ENCODE data around the gene OPCML.

OPCML gene

GRCh38 chr11:133331031-133331430 lies 201.3 kb downstream of the OPCML start:
- H3K9ac ChIP-seq (ENCODE audit: low read length), result no peak overlapping the region
- H3K36me3 ChIP-seq (ENCODE audit: control insufficient read depth, insufficient read depth, low read length), result no peaks in the 10 kb centered on the region
- H3K27me3 ChIP-seq (ENCODE audit: control insufficient read depth, insufficient read depth, low read length), result no peaks in the 10 kb centered on the region
- no peak overlapping the region for H3K27ac ChIP-seq (ENCODE audit: low read depth, low read length)
- H3K4me3 ChIP-seq (ENCODE audit: low read depth, low read length), result no peak overlapping the region
- H3K9me3 ChIP-seq (ENCODE audit: control insufficient read depth, insufficient read depth, low read depth, low read length), result no peaks in the 10 kb centered on the region
- H3K4me1 ChIP-seq (ENCODE audit: control insufficient read depth, insufficient read depth, low read length), result no peaks in the 10 kb centered on the region; the same call in 1 of the 2 replicates

DNA sequence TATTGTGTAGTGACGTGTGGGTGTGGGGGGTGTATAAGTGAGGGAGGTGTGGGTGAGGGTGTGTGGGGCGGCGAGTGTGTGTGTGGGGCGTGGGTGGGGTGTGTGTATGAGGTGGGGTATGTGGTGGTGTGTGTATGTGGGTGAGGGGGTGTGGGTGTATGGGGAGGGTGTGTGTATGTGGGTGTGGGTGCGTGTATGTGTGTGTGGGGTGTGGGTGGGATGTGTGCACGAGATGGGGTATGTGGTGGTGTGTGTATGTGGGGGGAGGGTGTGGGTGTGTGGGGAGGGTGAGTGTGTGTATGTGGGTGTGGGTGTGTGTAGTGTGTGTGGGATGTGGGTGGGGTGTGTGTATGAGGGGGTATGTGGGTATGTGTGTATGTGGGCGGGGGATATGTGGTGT lies 205.5 kb downstream of the OPCML start:
- no peak overlapping the region for H3K27ac ChIP-seq (ENCODE audit: low read depth, low read length)
- no peaks in the 10 kb centered on the region for H3K9me3 ChIP-seq (ENCODE audit: control insufficient read depth, insufficient read depth, low read depth, low read length)
- H3K36me3 ChIP-seq (ENCODE audit: control insufficient read depth, insufficient read depth, low read length), result no peaks in the 10 kb centered on the region
- no peak overlapping the region for H3K4me3 ChIP-seq (ENCODE audit: low read depth, low read length)
- H3K27me3 ChIP-seq (ENCODE audit: control insufficient read depth, insufficient read depth, low read length), result no peaks in the 10 kb centered on the region
- H3K4me1 ChIP-seq (ENCODE audit: control insufficient read depth, insufficient read depth, low read length), result peaks cover 5% of the 10 kb centered on the region; the same call in 1 of the 2 replicates
- H3K9ac ChIP-seq (ENCODE audit: low read length), result no peak overlapping the region

GRCh38 chr11:133326332-133326731 lies 206.0 kb downstream of the OPCML start:
- no peaks in the 10 kb centered on the region for H3K27me3 ChIP-seq (ENCODE audit: control insufficient read depth, insufficient read depth, low read length)
- no peak overlapping the region for H3K27ac ChIP-seq (ENCODE audit: low read depth, low read length)
- no peak overlapping the region for H3K9ac ChIP-seq (ENCODE audit: low read length)
- H3K4me3 ChIP-seq (ENCODE audit: low read depth, low read length), result no peak overlapping the region
- no peaks in the 10 kb centered on the region for H3K9me3 ChIP-seq (ENCODE audit: control insufficient read depth, insufficient read depth, low read depth, low read length)
- H3K4me1 ChIP-seq (ENCODE audit: control insufficient read depth, insufficient read depth, low read length), result peaks cover 5% of the 10 kb centered on the region; the same call in 1 of the 2 replicates
- H3K36me3 ChIP-seq (ENCODE audit: control insufficient read depth, insufficient read depth, low read length), result no peaks in the 10 kb centered on the region

- Histone ChIP-seq H3K4me3 (ENCODE audit: low read depth, low read length) (no peak overlapping the region), H3K4me1 (ENCODE audit: control insufficient read depth, insufficient read depth, low read length) (peaks cover 5% of the 10 kb centered on the region; the same call in 1 of the 2 replicates), H3K27ac (ENCODE audit: low read depth, low read length) (no peak overlapping the region), H3K27me3 (ENCODE audit: control insufficient read depth, insufficient read depth, low read length) (no peaks in the 10 kb centered on the region), H3K9ac (ENCODE audit: low read length) (no peak overlapping the region), H3K36me3 (ENCODE audit: control insufficient read depth, insufficient read depth, low read length) (no peaks in the 10 kb centered on the region), H3K9me3 (ENCODE audit: control insufficient read depth, insufficient read depth, low read depth, low read length) (no peaks in the 10 kb centered on the region)
These were observed 206.6 kb downstream of the OPCML start for GRCh38 chr11:133325711-133326110.

- no peaks in the 10 kb centered on the region for H3K27me3 ChIP-seq (ENCODE audit: control insufficient read depth, insufficient read depth, low read length)
- H3K9ac ChIP-seq (ENCODE audit: low read length), result no peak overlapping the region
- no peaks in the 10 kb centered on the region for H3K9me3 ChIP-seq (ENCODE audit: control insufficient read depth, insufficient read depth, low read depth, low read length)
- H3K4me1 ChIP-seq (ENCODE audit: control insufficient read depth, insufficient read depth, low read length), result peaks cover 8% of the 10 kb centered on the region
- no peak overlapping the region for H3K27ac ChIP-seq (ENCODE audit: low read depth, low read length)
- no peak overlapping the region for H3K4me3 ChIP-seq (ENCODE audit: low read depth, low read length)
- no peaks in the 10 kb centered on the region for H3K36me3 ChIP-seq (ENCODE audit: control insufficient read depth, insufficient read depth, low read length)
These were observed 208.9 kb downstream of the OPCML start for GRCh38 chr11:133323354-133323753.

DNA sequence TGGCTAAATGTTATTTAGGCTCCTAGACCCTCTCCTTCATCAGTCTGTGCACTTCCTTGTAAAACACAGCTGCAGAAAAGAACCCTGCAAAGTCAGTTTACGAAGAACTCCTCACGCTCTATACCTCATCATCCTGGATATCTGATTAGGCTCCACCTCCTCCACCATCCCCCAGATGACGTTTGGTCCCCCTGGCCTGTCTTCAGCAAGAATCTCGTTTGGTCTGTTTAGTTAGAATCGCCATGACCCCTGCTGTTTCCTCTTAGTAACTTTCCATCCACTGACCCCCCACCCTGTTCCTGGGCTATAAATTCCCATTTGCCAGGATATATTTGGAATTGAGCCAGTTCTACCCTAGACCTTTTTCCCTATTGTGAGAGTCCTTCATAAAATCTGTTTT lies 214.1 kb downstream of the OPCML start:
- Histone ChIP-seq H3K4me1 (ENCODE audit: control insufficient read depth, insufficient read depth, low read length) (peaks cover 9% of the 10 kb centered on the region), H3K36me3 (ENCODE audit: control insufficient read depth, insufficient read depth, low read length) (no peaks in the 10 kb centered on the region), H3K27ac (ENCODE audit: low read depth, low read length) (no peak overlapping the region), H3K9me3 (ENCODE audit: control insufficient read depth, insufficient read depth, low read depth, low read length) (no peaks in the 10 kb centered on the region), H3K27me3 (ENCODE audit: control insufficient read depth, insufficient read depth, low read length) (no peaks in the 10 kb centered on the region), H3K9ac (ENCODE audit: low read length) (no peak overlapping the region), H3K4me3 (ENCODE audit: low read depth, low read length) (no peak overlapping the region)

GRCh38 chr11:133311230-133311629 lies 221.1 kb downstream of the OPCML start:
- no peaks in the 10 kb centered on the region for H3K36me3 ChIP-seq (ENCODE audit: control insufficient read depth, insufficient read depth, low read length)
- H3K27me3 ChIP-seq (ENCODE audit: control insufficient read depth, insufficient read depth, low read length), result no peaks in the 10 kb centered on the region
- H3K9ac ChIP-seq (ENCODE audit: low read length), result no peak overlapping the region
- no peak overlapping the region for H3K27ac ChIP-seq (ENCODE audit: low read depth, low read length)
- H3K9me3 ChIP-seq (ENCODE audit: control insufficient read depth, insufficient read depth, low read depth, low read length), result 0 out of 2 replicates have a peak, but pooled peaks cover 3% of the 10 kb centered on the region
- H3K4me1 ChIP-seq (ENCODE audit: control insufficient read depth, insufficient read depth, low read length), result no peaks in the 10 kb centered on the region
- H3K4me3 ChIP-seq (ENCODE audit: low read depth, low read length), result no peak overlapping the region

DNA sequence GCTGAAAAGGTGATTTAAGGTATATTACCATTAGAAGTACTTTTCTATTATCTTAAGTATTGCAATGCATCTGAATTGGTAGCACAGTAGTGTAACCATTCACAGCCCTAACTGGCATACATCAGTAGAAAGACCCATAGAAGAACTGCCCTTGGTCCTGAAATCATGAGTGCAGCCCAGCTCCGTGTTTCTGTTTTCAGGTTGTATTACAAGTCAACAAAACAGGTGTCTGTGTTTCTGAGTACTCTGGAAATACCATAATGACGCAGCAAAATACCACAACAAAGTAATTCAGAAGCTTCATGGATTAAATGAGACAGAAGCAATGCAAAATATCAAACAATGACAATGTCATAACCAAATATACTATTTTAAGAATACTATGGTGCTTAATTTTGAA lies 226.3 kb downstream of the OPCML start:
- H3K9ac ChIP-seq (ENCODE audit: low read length), result no peak overlapping the region
- H3K9me3 ChIP-seq (ENCODE audit: control insufficient read depth, insufficient read depth, low read depth, low read length), result 0 out of 2 replicates have a peak, but pooled peaks cover 5% of the 10 kb centered on the region
- no peak overlapping the region for H3K27ac ChIP-seq (ENCODE audit: low read depth, low read length)
- H3K4me1 ChIP-seq (ENCODE audit: control insufficient read depth, insufficient read depth, low read length), result no peaks in the 10 kb centered on the region
- H3K4me3 ChIP-seq (ENCODE audit: low read depth, low read length), result no peak overlapping the region
- no peaks in the 10 kb centered on the region for H3K27me3 ChIP-seq (ENCODE audit: control insufficient read depth, insufficient read depth, low read length)
- no peaks in the 10 kb centered on the region for H3K36me3 ChIP-seq (ENCODE audit: control insufficient read depth, insufficient read depth, low read length)

DNA sequence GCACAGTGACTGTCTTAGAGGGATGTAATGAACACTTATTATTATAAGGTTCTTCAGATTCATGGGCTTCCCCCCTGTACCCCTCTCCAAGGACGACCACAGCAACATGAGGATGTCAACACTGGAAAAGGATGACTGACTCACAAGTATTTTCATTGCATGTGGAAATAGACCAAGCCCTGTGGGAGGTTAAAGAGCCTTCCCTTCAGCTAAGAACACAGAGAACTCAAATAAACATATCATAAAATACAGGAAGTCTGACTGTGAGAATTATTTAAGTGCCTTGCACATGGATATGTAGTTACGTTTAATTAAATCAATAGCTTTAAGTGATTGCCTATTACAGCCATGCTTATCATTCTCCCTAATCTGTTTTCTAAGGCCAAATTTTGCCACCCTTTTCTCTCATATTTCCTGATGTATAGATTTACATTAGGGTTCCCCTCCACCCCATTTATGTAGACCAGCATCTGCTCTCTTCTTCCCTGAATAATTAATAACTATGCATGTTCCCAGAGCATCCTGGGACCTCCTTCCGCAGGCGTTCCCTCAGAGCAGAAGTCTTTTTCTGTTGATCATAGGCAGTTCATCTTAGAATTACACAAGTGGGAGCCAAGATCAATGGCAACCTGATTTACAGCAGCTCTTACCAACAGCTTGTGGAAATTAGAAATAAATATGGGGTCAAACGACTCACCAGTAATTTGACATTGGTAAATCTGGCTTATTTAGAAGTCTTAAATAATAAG lies 226.9 kb downstream of the OPCML start:
- Histone ChIP-seq H3K4me1 (ENCODE audit: control insufficient read depth, insufficient read depth, low read length) (no peaks in the 10 kb centered on the region), H3K9ac (ENCODE audit: low read length) (no peak overlapping the region), H3K4me3 (ENCODE audit: low read depth, low read length) (no peak overlapping the region), H3K27me3 (ENCODE audit: control insufficient read depth, insufficient read depth, low read length) (no peaks in the 10 kb centered on the region), H3K36me3 (ENCODE audit: control insufficient read depth, insufficient read depth, low read length) (no peaks in the 10 kb centered on the region), H3K27ac (ENCODE audit: low read depth, low read length) (no peak overlapping the region), H3K9me3 (ENCODE audit: control insufficient read depth, insufficient read depth, low read depth, low read length) (0 out of 2 replicates have a peak, but pooled peaks cover 5% of the 10 kb centered on the region)

DNA sequence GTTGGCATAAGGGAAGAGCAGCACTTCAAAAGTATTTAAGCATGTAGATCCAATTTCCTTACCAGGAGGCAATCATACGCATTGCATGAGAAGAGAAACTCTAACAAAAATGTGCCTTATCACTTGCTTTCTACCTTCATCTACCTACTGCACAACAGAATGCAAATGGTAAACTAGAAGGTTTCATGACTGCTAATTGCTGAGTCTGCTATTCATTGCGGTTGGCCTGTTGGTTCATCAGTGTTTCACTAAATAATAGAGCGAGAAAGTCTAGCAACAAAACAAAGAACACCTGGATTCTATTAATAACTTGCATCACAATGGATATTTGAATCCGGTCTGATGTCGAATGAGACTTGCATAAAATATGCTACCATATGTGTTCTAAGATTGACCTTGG lies 229.0 kb downstream of the OPCML start:
- Histone ChIP-seq H3K4me1 (ENCODE audit: control insufficient read depth, insufficient read depth, low read length) (no peaks in the 10 kb centered on the region), H3K9ac (ENCODE audit: low read length) (no peak overlapping the region), H3K9me3 (ENCODE audit: control insufficient read depth, insufficient read depth, low read depth, low read length) (0 out of 2 replicates have a peak, but pooled peaks cover 3% of the 10 kb centered on the region)

GRCh38 chr11:133302056-133302455 lies 230.2 kb downstream of the OPCML start:
- Histone ChIP-seq H3K27me3 (ENCODE audit: control insufficient read depth, insufficient read depth, low read length) (no peaks in the 10 kb centered on the region), H3K27ac (ENCODE audit: low read depth, low read length) (no peak overlapping the region), H3K36me3 (ENCODE audit: control insufficient read depth, insufficient read depth, low read length) (no peaks in the 10 kb centered on the region), H3K9me3 (ENCODE audit: control insufficient read depth, insufficient read depth, low read depth, low read length) (0 out of 2 replicates have a peak, but pooled peaks cover 3% of the 10 kb centered on the region), H3K9ac (ENCODE audit: low read length) (no peak overlapping the region), H3K4me3 (ENCODE audit: low read depth, low read length) (no peak overlapping the region), H3K4me1 (ENCODE audit: control insufficient read depth, insufficient read depth, low read length) (no peaks in the 10 kb centered on the region)

More for the DNA sequence above, 229.0 kb downstream of the OPCML start:
- H3K36me3 ChIP-seq (ENCODE audit: control insufficient read depth, insufficient read depth, low read length), result no peaks in the 10 kb centered on the region
- H3K27ac ChIP-seq (ENCODE audit: low read depth, low read length), result no peak overlapping the region
- H3K4me3 ChIP-seq (ENCODE audit: low read depth, low read length), result no peak overlapping the region
- H3K27me3 ChIP-seq (ENCODE audit: control insufficient read depth, insufficient read depth, low read length), result no peaks in the 10 kb centered on the region
